AML-193 (cell line): ENCODE data around the gene CYFIP2.

Experiments
- DNase-seq, 2 experiments: peaks; one replicate each; lab custom pipeline; 2025; lab: John Stamatoyannopoulos, UW

CYFIP2 gene

GRCh38 chr5:157288405-157289163 lies 22.7 kb downstream of the CYFIP2 start:
- DNase-seq: no peak

GRCh38 chr5:157289164-157289819 lies 23.4 kb downstream of the CYFIP2 start:
- DNase-seq: no peak

- DNase-seq: no peak
These were observed 24.4 kb downstream of the CYFIP2 start for GRCh38 chr5:157290156-157290980.

GRCh38 chr5:157290981-157291711 lies 25.2 kb downstream of the CYFIP2 start:
- no peak for DNase-seq

GRCh38 chr5:157292599-157292998 lies 26.7 kb downstream of the CYFIP2 start:
- DNase-seq: no peak

GRCh38 chr5:157294407-157295091 lies 28.6 kb downstream of the CYFIP2 start:
- DNase-seq: no peak

GRCh38 chr5:157295247-157295646 lies 29.3 kb downstream of the CYFIP2 start:
- no peak for DNase-seq

- no peak for DNase-seq
These were observed 34.6 kb downstream of the CYFIP2 start for GRCh38 chr5:157300564-157300963.

- DNase-seq: no peak
These were observed 35.1 kb downstream of the CYFIP2 start for GRCh38 chr5:157301066-157301465.

GRCh38 chr5:157303023-157303422 lies 37.1 kb downstream of the CYFIP2 start:
- no peak for DNase-seq

GRCh38 chr5:157303667-157304327 lies 37.9 kb downstream of the CYFIP2 start:
- peak in 1 of 2 experiments; percentile 5 for DNase-seq

- DNase-seq: no peak
These were observed 40.2 kb downstream of the CYFIP2 start for GRCh38 chr5:157306081-157306480.

GRCh38 chr5:157306692-157307471 lies 41.0 kb downstream of the CYFIP2 start:
- no peak for DNase-seq

GRCh38 chr5:157308836-157309465 lies 43.0 kb downstream of the CYFIP2 start:
- DNase-seq: no peak

GRCh38 chr5:157309796-157310195 lies 43.9 kb downstream of the CYFIP2 start:
- DNase-seq: no peak

- no peak for DNase-seq
These were observed 45.7 kb downstream of the CYFIP2 start for GRCh38 chr5:157311595-157311994.

- DNase-seq: peak; percentile 25 to 51
These were observed 46.6 kb downstream of the CYFIP2 start for GRCh38 chr5:157312492-157312891.

- DNase-seq: no peak
These were observed 56.7 kb downstream of the CYFIP2 start for GRCh38 chr5:157322581-157322980.

GRCh38 chr5:157323107-157323706 lies 57.3 kb downstream of the CYFIP2 start:
- DNase-seq: no peak
